Measurements from ENCODE around the gene NPAS2. TPM values are rescaled to one million over a fixed set of nuclear protein-coding genes. Genes with fewer than 3 reads are reported as not detected.

NPAS2 gene
- total and polyA plus RNA-seq, 2 of the 8 experiments (the other 6 are each of a cell fraction or from before 2014, with no cell fraction given), result 1.8 to 1.9 TPM

DNA sequence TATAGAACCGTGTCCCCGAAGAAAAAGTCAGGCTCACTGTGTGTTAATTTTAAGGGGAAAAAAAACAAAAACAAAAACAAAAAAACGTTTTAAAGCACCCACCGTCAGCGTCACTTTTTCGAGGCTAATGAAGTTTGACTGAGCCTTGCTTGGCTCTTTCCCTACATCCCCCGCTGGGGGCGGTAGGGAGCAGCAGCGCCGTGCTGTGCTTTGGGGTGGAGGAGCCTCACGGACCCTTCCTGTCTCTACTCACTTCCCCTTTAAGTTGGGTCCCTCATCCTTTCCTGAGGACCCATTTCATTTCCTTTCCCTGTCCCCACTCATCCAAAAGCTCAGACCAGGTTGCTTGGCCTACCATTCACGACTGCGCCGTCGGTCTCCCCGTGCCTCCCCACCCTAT is 99.4 kb downstream of the NPAS2 start:
- Histone ChIP-seq H3K27me3 (replicated peaks in 1 of 4; ENCODE audit: control insufficient read depth in 3 of 4, extremely low read depth in 1 of 4, insufficient read depth in 3 of 4, low read length in 3 of 4) (no peaks in the 10 kb centered on the region), H4K20me1 (replicated peaks in 1 of 2; ENCODE audit: control insufficient read depth in 1 of 2, insufficient read depth in 2 of 2, low read length in 2 of 2) (no peaks in the 10 kb centered on the region), H3K23ac (ENCODE audit: insufficient read length) (no peak overlapping the region), H2BK5ac (ENCODE audit: low read depth, low read length) (no peak overlapping the region), H4K8ac (ENCODE audit: extremely low read depth, insufficient read depth, low read length) (peak overlapping the region; percentile 60; the same call in 1 of the 2 replicates), H3K23me2 (ENCODE audit: low read depth, low read length) (no peaks in the 10 kb centered on the region), H3K14ac (ENCODE audit: insufficient read length) (no peak overlapping the region), H3K9ac (replicated peaks in 1 of 4; ENCODE audit: extremely low read depth in 1 of 4, low read depth in 3 of 4, low read length in 3 of 4) (no peak overlapping the region), H3K4ac (replicated peaks; ENCODE audit: insufficient read length, low read depth, low read length) (no peak overlapping the region), H2AFZ (ENCODE audit: low read length) (peak overlapping the region; percentile 63; the same call in 1 of the 2 replicates), H3K9me3 (ENCODE audit: insufficient read depth in 2 of 2, low read depth in 1 of 2, low read length in 1 of 2) (no peaks in the 10 kb centered on the region), H2BK12ac (ENCODE audit: low read depth, low read length) (0 out of 2 replicates have a peak overlapping the region, but pooled peaks have one; percentile 17), H3K4me3 (ENCODE audit: extremely low read depth in 1 of 4, insufficient read depth in 2 of 4, low read depth in 3 of 4, low read length in 4 of 4) (no peak overlapping the region), H4K5ac (ENCODE audit: insufficient read length, low read depth, low read length) (no peak overlapping the region), H4K91ac (replicated peaks; ENCODE audit: insufficient read length, low read length) (no peak overlapping the region), H2BK20ac (ENCODE audit: low read length) (no peak overlapping the region), H3K79me2 (ENCODE audit: control insufficient read depth in 1 of 2, insufficient read depth in 2 of 2, low read length in 2 of 2) (no peaks in the 10 kb centered on the region), H2BK15ac (ENCODE audit: low read length) (no peak overlapping the region), H2BK120ac (replicated peaks; ENCODE audit: low read depth, low read length) (no peak overlapping the region), H3K56ac (replicated peaks; ENCODE audit: insufficient read length, low read depth, low read length) (no peak overlapping the region), H2AK5ac (ENCODE audit: low read depth, low read length) (no peak overlapping the region), H3K36me3 (ENCODE audit: control insufficient read depth in 2 of 4, insufficient read depth in 4 of 4, low read length in 3 of 4) (no peaks in the 10 kb centered on the region), H3K18ac (ENCODE audit: extremely low read depth, low read length) (no peak overlapping the region), H3K79me1 (ENCODE audit: low read depth, low read length) (no peaks in the 10 kb centered on the region), H3K4me1 (replicated peaks in 1 of 4; ENCODE audit: control insufficient read depth in 3 of 4, insufficient read depth in 4 of 4, low read length in 3 of 4) (no peaks in the 10 kb centered on the region; a peak in 1 of 7 replicates), H3K4me2 (ENCODE audit: insufficient read depth in 1 of 2, low read depth in 2 of 2, low read length in 2 of 2) (no peak overlapping the region), H3K27ac (ENCODE audit: low read depth, low read length) (no peak overlapping the region)
- DNase-seq (ENCODE audit: low read depth in 1 of 2, low spot score in 2 of 2) (peak in 1 of 2 experiments; percentile 86), FAIRE-seq (no peak)
- ChIA-PET POLR2A (ENCODE audit: partially characterized antibody) (interaction anchor here (1.4 kb wide), 1 partner anchor 83 kb away, joined by 4 read pairs; the partner anchor contains the start of gene RPL31), CTCF (ENCODE audit: partially characterized antibody) (interaction anchor here (0.7 to 5.8 kb wide), 33 partner anchors 9 to 380 kb away, joined by 3 to 50 read pairs (median 5); no protein-coding TSS in a partner anchor)
- 34% methylated on average over 12 of the region's 16 CpGs; no CpG with 5 or more reads in 1 of the 2 experiments for WGBS, 2 experiments (ENCODE audit: extremely low coverage in 1 of 2, insufficient coverage in 1 of 2, insufficient read length in 1 of 2, insufficient replicate concordance in 2 of 2, low coverage in 1 of 2, low lambda C conversion rate in 2 of 2, missing lambda C conversion rate in 1 of 2)
- no peak for TF ChIP-seq HDAC6 (IDR thresholded peaks at IDR 0.05; ENCODE audit: low read depth, low read length)
- TF ChIP-seq RAD21 (IDR thresholded peaks at IDR 0.05 in 1 of 2, conservative IDR thresholded peaks at IDR 0.05 in 1 of 2; ENCODE audit: low read depth in 2 of 2, low read length in 2 of 2), result peak; percentile 54 to 69
- TF ChIP-seq JUN (IDR thresholded peaks at IDR 0.05; ENCODE audit: low read depth, low read length), result no peak
- no peak for TF ChIP-seq CREB1 (IDR thresholded peaks at IDR 0.05)
- TF ChIP-seq KDM5A (IDR thresholded peaks at IDR 0.05; ENCODE audit: low read length), result no peak
- no peak for TF ChIP-seq BRCA1 (IDR thresholded peaks at IDR 0.05; ENCODE audit: low read depth, low read length)
- TF ChIP-seq E2F6 (IDR thresholded peaks at IDR 0.05), result no peak
- TF ChIP-seq RBBP5 (IDR thresholded peaks at IDR 0.05; ENCODE audit: borderline replicate concordance, low read depth, low read length), result no peak
- TF ChIP-seq, protein P1, sequence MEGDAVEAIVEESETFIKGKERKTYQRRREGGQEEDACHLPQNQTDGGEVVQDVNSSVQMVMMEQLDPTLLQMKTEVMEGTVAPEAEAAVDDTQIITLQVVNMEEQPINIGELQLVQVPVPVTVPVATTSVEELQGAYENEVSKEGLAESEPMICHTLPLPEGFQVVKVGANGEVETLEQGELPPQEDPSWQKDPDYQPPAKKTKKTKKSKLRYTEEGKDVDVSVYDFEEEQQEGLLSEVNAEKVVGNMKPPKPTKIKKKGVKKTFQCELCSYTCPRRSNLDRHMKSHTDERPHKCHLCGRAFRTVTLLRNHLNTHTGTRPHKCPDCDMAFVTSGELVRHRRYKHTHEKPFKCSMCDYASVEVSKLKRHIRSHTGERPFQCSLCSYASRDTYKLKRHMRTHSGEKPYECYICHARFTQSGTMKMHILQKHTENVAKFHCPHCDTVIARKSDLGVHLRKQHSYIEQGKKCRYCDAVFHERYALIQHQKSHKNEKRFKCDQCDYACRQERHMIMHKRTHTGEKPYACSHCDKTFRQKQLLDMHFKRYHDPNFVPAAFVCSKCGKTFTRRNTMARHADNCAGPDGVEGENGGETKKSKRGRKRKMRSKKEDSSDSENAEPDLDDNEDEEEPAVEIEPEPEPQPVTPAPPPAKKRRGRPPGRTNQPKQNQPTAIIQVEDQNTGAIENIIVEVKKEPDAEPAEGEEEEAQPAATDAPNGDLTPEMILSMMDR (IDR thresholded peaks at IDR 0.05; ENCODE audit: control extremely low read depth in 1 of 3, insufficient read depth in 1 of 3, low read depth in 1 of 3, low read length in 3 of 3), result peak; percentile 64 to 93 (median 90)
- no peak for TF ChIP-seq TAF1 (IDR thresholded peaks at IDR 0.05; ENCODE audit: low read depth, low read length)
- TF ChIP-seq SP2 (IDR thresholded peaks at IDR 0.05; ENCODE audit: low read length), result no peak

Data from H1 (cell line).